EH (cell line): ENCODE data around the gene MAT2B.

ENCODE experiments used
- DNase-seq: peaks from one replicate; pipeline ENCODE4 v3.0.0-alpha.2; 2015; ENCODE audit warnings: low read depth

The MAT2B gene

GRCh38 chr5:163551156-163551555, 45.7 kb downstream of the MAT2B start:
- no peak for DNase-seq

- no peak for DNase-seq
These were observed 47.1 kb downstream of the MAT2B start for GRCh38 chr5:163552536-163552935.

- DNase-seq = no peak
These were observed 55.9 kb downstream of the MAT2B start for GRCh38 chr5:163561339-163561738.

GRCh38 chr5:163562071-163562470, 56.7 kb downstream of the MAT2B start:
- DNase-seq = no peak

- no peak for DNase-seq
These were observed 57.7 kb downstream of the MAT2B start for GRCh38 chr5:163563112-163563511.

GRCh38 chr5:163563880-163564279, 58.5 kb downstream of the MAT2B start:
- DNase-seq = no peak

- DNase-seq = peak; percentile 62
These were observed 59.0 kb downstream of the MAT2B start for GRCh38 chr5:163564321-163564938.

GRCh38 chr5:163565492-163565891, 60.1 kb downstream of the MAT2B start:
- DNase-seq = peak; percentile 16

GRCh38 chr5:163565931-163566608, 60.7 kb downstream of the MAT2B start:
- DNase-seq = peak; percentile 35

- DNase-seq = no peak
These were observed 61.3 kb downstream of the MAT2B start for GRCh38 chr5:163566678-163567077.

- DNase-seq = peak; percentile 70
These were observed 62.4 kb downstream of the MAT2B start for GRCh38 chr5:163567811-163568210.
